Ishikawa (cell line): ENCODE measurements around the gene STARD7.

Experiments
- CEBPB ChIP-seq: IDR thresholded peaks from 2 replicates; pipeline ENCODE4 v1.6.1; 2012
- CREB1 ChIP-seq: IDR thresholded peaks from 2 replicates; pipeline ENCODE4 v1.6.1; 2012; ENCODE audit warnings: low read depth
- EGR1 ChIP-seq: IDR thresholded peaks from 2 replicates; pipeline ENCODE4 v1.6.1; 2012
- EP300 ChIP-seq: IDR thresholded peaks from 2 replicates; pipeline ENCODE4 v1.6.1; 2012; ENCODE audit warnings: borderline replicate concordance
- FOXM1 ChIP-seq: IDR thresholded peaks from 2 replicates; pipeline ENCODE4 v1.6.1; 2012; ENCODE audit warnings: low read depth, borderline replicate concordance
- MAX ChIP-seq: IDR thresholded peaks from 2 replicates; pipeline ENCODE4 v1.6.1; 2012
- NFIC ChIP-seq: IDR thresholded peaks from 2 replicates; pipeline ENCODE4 v1.6.1; 2012
- RAD21 ChIP-seq: IDR thresholded peaks from 2 replicates; pipeline ENCODE4 v1.6.1; 2012; ENCODE audit warnings: low read depth
- TAF1 ChIP-seq: IDR thresholded peaks from 2 replicates; pipeline ENCODE4 v1.6.1; 2012; ENCODE audit warnings: low read depth, mild to moderate bottlenecking
- TCF12 ChIP-seq: IDR thresholded peaks from 2 replicates; pipeline ENCODE4 v1.6.1; 2012; ENCODE audit warnings: low read depth
- TEAD4 ChIP-seq: IDR thresholded peaks from 2 replicates; pipeline ENCODE4 v1.6.1; 2012
- YY1 ChIP-seq: IDR thresholded peaks from 2 replicates; pipeline ENCODE4 v1.6.1; 2012; ENCODE audit warnings: low read depth
- ZBTB7A ChIP-seq: IDR thresholded peaks from 2 replicates; pipeline ENCODE4 v1.6.1; 2012; ENCODE audit warnings: low read depth
- TF ChIP-seq, protein P1 (sequence below): IDR thresholded peaks from 2 replicates; pipeline ENCODE4 v1.6.1; 2012; ENCODE audit warnings: low read depth, mild to moderate bottlenecking
- TF ChIP-seq, protein P2 (sequence below): IDR thresholded peaks from 2 replicates; pipeline ENCODE4 v1.6.1; 2012

STARD7 gene

DNA sequence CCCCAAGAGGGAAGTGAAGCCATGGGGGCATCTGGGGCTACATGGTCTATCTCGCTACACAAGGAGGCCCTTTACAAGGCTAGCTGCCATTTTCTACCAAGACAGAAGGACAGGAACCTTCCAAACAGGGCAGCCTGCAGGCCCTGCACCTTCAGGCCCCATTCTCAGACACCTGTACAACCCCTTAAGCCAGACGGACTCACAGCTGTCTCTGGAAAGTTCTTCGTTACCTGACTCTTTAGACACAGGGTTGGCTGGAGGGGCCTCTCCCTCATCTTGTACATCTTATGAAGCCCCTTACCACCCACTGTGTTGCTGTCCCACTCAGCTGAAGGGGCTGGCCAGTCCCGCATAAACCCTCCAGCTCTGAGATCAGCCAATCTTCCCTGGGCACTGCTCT is 40.0 kb upstream of the STARD7 start:
- TF ChIP-seq FOXM1, result no peak
- TF ChIP-seq TCF12, result no peak
- no peak for TF ChIP-seq TAF1
- no peak for TF ChIP-seq YY1
- no peak for TF ChIP-seq EP300
- no peak for TF ChIP-seq MAX
- TF ChIP-seq CEBPB, result no peak
- TF ChIP-seq, protein P1, sequence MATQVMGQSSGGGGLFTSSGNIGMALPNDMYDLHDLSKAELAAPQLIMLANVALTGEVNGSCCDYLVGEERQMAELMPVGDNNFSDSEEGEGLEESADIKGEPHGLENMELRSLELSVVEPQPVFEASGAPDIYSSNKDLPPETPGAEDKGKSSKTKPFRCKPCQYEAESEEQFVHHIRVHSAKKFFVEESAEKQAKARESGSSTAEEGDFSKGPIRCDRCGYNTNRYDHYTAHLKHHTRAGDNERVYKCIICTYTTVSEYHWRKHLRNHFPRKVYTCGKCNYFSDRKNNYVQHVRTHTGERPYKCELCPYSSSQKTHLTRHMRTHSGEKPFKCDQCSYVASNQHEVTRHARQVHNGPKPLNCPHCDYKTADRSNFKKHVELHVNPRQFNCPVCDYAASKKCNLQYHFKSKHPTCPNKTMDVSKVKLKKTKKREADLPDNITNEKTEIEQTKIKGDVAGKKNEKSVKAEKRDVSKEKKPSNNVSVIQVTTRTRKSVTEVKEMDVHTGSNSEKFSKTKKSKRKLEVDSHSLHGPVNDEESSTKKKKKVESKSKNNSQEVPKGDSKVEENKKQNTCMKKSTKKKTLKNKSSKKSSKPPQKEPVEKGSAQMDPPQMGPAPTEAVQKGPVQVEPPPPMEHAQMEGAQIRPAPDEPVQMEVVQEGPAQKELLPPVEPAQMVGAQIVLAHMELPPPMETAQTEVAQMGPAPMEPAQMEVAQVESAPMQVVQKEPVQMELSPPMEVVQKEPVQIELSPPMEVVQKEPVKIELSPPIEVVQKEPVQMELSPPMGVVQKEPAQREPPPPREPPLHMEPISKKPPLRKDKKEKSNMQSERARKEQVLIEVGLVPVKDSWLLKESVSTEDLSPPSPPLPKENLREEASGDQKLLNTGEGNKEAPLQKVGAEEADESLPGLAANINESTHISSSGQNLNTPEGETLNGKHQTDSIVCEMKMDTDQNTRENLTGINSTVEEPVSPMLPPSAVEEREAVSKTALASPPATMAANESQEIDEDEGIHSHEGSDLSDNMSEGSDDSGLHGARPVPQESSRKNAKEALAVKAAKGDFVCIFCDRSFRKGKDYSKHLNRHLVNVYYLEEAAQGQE, result no peak
- no peak for TF ChIP-seq NFIC
- no peak for TF ChIP-seq EGR1
- TF ChIP-seq ZBTB7A, result no peak
- no peak for TF ChIP-seq CREB1
- TF ChIP-seq RAD21, result no peak
- no peak for TF ChIP-seq TEAD4
- TF ChIP-seq, protein P2, sequence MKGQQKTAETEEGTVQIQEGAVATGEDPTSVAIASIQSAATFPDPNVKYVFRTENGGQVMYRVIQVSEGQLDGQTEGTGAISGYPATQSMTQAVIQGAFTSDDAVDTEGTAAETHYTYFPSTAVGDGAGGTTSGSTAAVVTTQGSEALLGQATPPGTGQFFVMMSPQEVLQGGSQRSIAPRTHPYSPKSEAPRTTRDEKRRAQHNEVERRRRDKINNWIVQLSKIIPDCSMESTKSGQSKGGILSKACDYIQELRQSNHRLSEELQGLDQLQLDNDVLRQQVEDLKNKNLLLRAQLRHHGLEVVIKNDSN, result no peak

DNA sequence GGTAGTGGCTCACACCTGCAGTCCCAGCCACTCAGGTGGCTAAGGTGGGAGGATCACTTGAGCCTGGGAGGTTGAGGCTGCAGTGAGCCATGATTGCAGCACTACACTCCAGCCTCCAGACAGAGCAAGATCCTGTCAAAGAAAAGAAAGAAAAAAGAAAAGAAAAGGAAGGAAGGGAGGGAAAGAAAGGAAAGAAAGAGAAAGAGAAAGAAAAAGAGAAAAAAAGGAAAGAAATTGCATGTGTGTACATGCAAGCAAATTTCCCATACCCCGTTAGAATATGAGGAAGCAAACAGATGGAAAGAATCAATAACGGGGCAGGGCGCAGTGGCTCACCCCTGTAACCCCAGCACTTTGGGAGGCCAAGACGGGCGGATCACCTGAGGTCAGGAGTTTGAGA is 39.3 kb upstream of the STARD7 start:
- TF ChIP-seq TCF12 (no peak), EP300 (no peak), YY1 (no peak), TAF1 (no peak), CREB1 (no peak), MAX (no peak)
- TF ChIP-seq, protein P2, result no peak
- TF ChIP-seq, protein P1, result no peak

- TF ChIP-seq EP300 (no peak), MAX (no peak), NFIC (no peak), CREB1 (no peak), TAF1 (no peak), YY1 (no peak), FOXM1 (no peak), RAD21 (no peak), TCF12 (no peak), ZBTB7A (no peak), EGR1 (no peak), CEBPB (no peak), TEAD4 (no peak)
- TF ChIP-seq, protein P2, result no peak
- TF ChIP-seq, protein P1, result no peak
These were observed 38.4 kb upstream of the STARD7 start for GRCh38 chr2:96247009-96247408.

DNA sequence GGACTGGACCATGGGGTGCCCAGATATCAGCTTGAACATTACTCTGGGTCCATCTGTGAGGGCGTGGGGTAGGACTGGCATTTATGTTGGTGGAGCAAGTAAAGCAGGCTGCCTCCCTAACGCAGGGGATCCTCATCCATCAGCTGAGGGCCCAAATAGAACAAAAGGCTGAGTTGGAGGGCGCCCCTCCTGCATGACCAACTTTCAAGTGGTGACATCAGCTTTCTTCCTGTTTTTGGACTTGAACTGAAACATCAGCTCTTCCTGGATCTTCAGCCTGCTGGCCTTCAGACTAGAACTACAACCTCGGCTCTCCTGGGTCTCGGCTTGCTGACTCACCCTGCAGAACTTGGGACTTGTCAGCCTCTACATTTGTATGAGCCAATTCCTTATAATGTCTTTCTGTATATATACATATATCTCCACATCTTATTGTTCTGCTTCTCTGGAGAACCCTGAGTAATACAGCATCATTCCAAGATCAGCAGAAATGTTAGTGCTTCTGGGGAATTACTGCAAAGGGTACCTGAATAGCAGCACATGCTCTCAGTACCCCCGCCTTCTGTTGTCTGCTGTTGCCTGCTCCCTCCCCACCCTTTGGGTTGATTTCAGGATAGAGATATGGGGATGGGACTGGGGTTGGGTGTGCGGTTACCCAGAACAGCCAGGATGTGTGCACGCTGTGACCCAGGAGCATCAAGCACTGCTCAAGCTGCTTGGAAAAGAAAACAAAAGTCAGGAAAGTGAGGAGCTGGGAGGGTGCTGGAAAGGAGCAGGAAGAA is 37.2 kb upstream of the STARD7 start:
- no peak for TF ChIP-seq ZBTB7A
- no peak for TF ChIP-seq CEBPB
- no peak for TF ChIP-seq EP300
- TF ChIP-seq YY1, result no peak
- no peak for TF ChIP-seq RAD21
- TF ChIP-seq TCF12, result no peak
- TF ChIP-seq, protein P1, result no peak
- TF ChIP-seq TEAD4, result no peak
- no peak for TF ChIP-seq FOXM1
- TF ChIP-seq MAX, result no peak
- no peak for TF ChIP-seq TAF1
- TF ChIP-seq NFIC, result no peak
- TF ChIP-seq, protein P2, result no peak
- TF ChIP-seq CREB1, result no peak
- no peak for TF ChIP-seq EGR1
